SH-SY5Y (cell line): ENCODE measurements around the gene TNS1.

Experiments
- GATA2 ChIP-seq: IDR thresholded peaks from 2 replicates; pipeline ENCODE4 v1.6.1; 2011; ENCODE audit warnings: mild to moderate bottlenecking, low read depth, low read length
- GATA3 ChIP-seq: IDR thresholded peaks from 2 replicates; pipeline ENCODE4 v1.6.1; 2011; ENCODE audit warnings: low read depth, mild to moderate bottlenecking, low read length, moderate library complexity

DNA sequence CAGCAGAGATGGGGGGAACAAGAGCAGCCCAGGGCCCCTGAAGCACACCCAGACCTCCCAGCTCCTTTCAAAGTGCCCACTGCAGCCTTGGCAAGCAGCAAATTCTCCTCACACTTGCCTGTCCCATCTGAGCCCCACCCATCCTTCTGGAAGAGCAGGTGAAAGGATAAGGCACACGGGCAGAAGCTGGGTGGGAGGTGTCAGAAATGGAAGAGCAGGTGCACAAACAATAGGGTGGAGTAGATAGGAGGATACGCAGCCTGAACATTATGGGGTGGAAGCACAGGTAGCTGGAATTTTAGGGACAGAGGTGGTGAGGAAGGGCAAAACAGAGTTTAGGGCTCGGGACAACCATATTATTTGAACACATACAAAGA, 69.2 kb downstream of the TNS1 start:
- no peak for TF ChIP-seq GATA2
- TF ChIP-seq GATA3, result no peak
